Measurements from ENCODE around the gene LCP2.

GRCh38 chr5:170249355-170249754 lies 48.2 kb downstream of the LCP2 start:
- no peak for TF ChIP-seq CTCF (conservative IDR thresholded peaks at IDR 0.05)
- no peak for TF ChIP-seq EZH2 (IDR thresholded peaks at IDR 0.05; ENCODE audit: low read depth)
